ENCODE data around the gene DOK6. TPM values are rescaled to one million over a fixed set of nuclear protein-coding genes. Genes with fewer than 3 reads are reported as not detected.
"Not testable (repeated sequence)": the region's sequence is repeated elsewhere in the genome, so short reads cannot be mapped to it uniquely, and the experiment has no call there.

DOK6 gene
- total RNA-seq, 1 donor from 2014 or later = not detected

DNA sequence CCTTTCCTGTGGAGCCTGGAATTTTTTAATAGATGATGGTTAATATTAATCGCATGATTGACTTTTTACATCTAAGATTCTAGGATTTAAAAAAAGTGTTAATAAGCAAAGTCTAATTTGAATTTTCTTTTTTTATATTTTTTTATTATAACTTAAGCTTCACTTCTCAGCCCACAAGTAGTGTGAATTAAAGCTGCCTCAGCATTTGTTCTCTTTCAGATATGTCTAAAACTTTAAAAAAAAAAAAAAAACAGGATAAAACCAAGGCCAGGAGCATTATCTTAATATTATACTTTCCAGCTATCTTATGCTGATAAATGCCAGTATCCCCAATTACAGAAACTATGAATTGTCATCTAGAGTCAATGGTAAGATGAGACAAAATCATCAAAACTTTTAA, 437.3 kb downstream of the DOK6 start:
- intact Hi-C loops (cut with micrococcal nuclease) = no loop called here
- DNase-seq = no peak
- Mint-ChIP-seq H3K4me3 (no peak overlapping the region), H3K36me3 (ENCODE audit: low read depth) (peaks cover 12% of the 10 kb centered on the region), H3K27me3 (no peaks in the 10 kb centered on the region), H3K27ac (no peak overlapping the region), H3K4me1 (no peaks in the 10 kb centered on the region), H3K9me3 (peaks cover 3% of the 10 kb centered on the region)

DNA sequence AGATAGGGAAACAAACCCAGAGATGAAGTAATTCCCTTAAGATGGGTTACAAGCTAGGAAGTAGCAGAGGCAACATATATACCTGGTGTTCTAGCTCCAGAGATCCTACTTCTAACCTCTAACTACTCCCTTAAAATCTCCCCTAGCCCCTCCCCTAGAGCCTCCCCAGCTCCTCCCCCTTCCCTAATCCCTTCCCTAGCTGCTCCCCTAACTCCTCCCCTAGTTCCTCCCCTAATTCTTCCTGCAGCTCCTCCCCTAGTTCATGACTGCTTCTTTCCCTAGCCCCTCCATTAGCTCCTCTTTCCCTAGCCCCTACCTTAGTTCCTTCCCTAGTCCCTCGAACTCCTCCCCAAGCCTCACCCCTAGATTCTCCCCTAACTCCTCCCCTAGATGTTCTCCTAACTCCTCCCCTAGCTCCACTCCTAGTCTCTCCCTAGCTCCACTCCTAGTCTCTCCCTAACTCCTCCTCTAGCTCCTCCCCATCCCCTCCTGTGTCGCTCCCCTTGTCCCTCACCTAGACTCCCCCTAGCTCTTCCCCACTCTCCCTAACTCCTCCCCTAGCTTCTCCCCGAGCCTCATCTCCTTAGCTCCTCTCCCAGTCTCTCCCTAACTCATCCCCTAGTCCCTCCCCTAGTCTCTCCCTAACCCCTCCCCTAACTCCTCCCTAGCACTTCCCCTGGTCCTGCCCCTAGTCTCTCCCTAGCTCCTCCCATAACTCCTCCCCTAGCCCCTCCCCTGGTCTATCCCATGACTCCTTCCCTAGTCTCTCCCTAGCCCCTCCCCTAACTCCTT, 438.1 kb downstream of the DOK6 start:
- no peak overlapping the region for H3K27ac Mint-ChIP-seq
- no peaks in the 10 kb centered on the region for H3K4me1 Mint-ChIP-seq
- peaks cover 3% of the 10 kb centered on the region for H3K9me3 Mint-ChIP-seq
- intact Hi-C loops (cut with micrococcal nuclease) = no loop called here
- DNase-seq = peak; percentile 63
- peaks cover 10% of the 10 kb centered on the region for H3K36me3 Mint-ChIP-seq (ENCODE audit: low read depth)
- no peaks in the 10 kb centered on the region for H3K27me3 Mint-ChIP-seq
- no peak overlapping the region for H3K4me3 Mint-ChIP-seq

DNA sequence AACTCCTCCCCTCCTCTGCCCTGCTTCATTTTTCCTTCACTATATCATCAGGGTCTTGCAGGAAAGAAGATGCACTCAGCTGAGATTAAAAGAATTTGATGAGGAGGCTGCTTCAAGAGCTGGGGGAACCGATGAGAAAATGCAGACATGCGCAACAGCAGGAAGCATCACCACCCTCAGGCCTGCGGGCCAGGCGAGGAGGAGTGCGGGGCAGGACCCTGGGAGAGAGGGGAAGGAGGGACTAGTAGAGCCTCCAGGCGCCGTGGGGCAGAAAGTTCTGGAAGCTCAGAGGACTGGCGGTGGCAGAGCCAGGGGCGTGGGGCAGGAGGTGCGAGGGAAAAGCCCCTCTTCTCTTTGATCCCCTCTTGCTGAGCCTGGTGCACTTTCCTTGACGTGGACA, 438.8 kb downstream of the DOK6 start:
- no peaks in the 10 kb centered on the region for H3K4me1 Mint-ChIP-seq
- H3K9me3 Mint-ChIP-seq = peaks cover 3% of the 10 kb centered on the region
- intact Hi-C loops (cut with micrococcal nuclease) = no loop called here
- no peak overlapping the region for H3K27ac Mint-ChIP-seq
- H3K36me3 Mint-ChIP-seq (ENCODE audit: low read depth) = peaks cover 10% of the 10 kb centered on the region
- H3K4me3 Mint-ChIP-seq = no peak overlapping the region
- no peak for DNase-seq
- H3K27me3 Mint-ChIP-seq = no peaks in the 10 kb centered on the region

DNA sequence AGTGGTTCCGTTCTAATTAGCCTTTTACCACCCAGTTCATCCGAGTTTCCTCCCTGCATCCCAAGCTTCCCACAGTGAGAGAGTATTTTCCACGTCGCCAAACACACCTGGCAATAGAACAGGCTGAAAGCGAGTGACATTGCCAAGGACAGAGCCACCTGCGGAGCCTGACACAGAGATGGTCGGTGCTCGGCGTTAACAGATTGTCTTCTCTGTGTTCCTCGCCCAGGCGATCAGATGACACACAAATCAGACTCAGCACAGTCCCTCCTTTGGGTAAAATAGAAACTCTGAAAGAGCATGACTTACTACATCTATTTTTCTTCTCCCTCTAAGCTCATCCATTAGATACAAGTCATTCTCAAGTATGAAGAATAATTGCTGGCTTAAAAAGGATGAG, 439.3 kb downstream of the DOK6 start:
- no peaks in the 10 kb centered on the region for H3K4me1 Mint-ChIP-seq
- DNase-seq = no peak
- H3K27me3 Mint-ChIP-seq = no peaks in the 10 kb centered on the region
- H3K4me3 Mint-ChIP-seq = no peak overlapping the region
- peaks cover 3% of the 10 kb centered on the region for H3K9me3 Mint-ChIP-seq
- intact Hi-C loops (cut with micrococcal nuclease) = no loop called here
- no peak overlapping the region for H3K27ac Mint-ChIP-seq
- H3K36me3 Mint-ChIP-seq (ENCODE audit: low read depth) = peaks cover 10% of the 10 kb centered on the region

DNA sequence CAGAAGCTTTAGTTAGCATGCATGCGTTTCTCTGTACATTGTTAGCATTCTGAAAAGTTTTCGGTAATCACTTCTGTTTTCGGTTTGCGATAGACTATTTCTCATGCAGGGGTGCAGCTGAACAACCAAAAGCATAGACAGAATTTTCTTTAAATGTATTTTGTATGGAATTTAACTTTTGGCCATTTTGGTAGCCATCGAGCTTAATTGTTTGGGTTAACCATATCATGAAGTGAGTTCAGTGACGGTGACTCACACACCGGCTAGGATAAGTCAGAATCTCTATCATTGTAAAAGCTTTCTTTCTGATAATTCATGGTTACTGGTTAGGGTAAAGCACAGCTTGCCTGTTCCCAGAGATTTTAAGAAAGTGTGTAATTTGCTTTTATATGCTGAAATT, 439.8 kb downstream of the DOK6 start:
- Mint-ChIP-seq H3K36me3 (ENCODE audit: low read depth) (peaks cover 10% of the 10 kb centered on the region), H3K9me3 (peaks cover 1% of the 10 kb centered on the region), H3K4me1 (no peaks in the 10 kb centered on the region), H3K27me3 (no peaks in the 10 kb centered on the region), H3K4me3 (no peak overlapping the region), H3K27ac (no peak overlapping the region)
- intact Hi-C loops (cut with micrococcal nuclease) = no loop called here
- no peak for DNase-seq

DNA sequence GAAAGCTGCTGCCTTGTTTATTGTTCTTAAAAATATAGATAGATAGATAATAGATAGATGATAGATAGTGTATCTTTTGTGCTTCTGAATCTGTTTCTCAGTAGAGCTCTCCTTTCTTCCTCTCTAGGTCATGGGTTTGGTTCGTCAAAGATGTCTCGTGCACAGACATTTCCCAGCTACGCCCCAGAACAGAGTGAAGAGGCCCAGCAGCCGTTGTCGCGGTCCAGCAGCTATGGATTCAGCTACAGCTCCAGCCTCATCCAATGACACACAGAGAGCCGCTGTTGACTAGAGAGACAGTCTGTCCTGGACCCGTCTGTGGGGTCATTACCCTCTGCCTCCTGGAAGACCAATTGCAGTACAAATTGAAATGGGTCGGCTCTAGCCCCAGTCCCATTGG, 440.4 kb downstream of the DOK6 start:
- Mint-ChIP-seq H3K36me3 (ENCODE audit: low read depth) (peaks cover 8% of the 10 kb centered on the region), H3K9me3 (no peaks in the 10 kb centered on the region), H3K4me3 (no peak overlapping the region), H3K27ac (no peak overlapping the region), H3K4me1 (no peaks in the 10 kb centered on the region), H3K27me3 (no peaks in the 10 kb centered on the region)
- intact Hi-C loops (cut with micrococcal nuclease) = no loop called here
- DNase-seq = no peak

DNA sequence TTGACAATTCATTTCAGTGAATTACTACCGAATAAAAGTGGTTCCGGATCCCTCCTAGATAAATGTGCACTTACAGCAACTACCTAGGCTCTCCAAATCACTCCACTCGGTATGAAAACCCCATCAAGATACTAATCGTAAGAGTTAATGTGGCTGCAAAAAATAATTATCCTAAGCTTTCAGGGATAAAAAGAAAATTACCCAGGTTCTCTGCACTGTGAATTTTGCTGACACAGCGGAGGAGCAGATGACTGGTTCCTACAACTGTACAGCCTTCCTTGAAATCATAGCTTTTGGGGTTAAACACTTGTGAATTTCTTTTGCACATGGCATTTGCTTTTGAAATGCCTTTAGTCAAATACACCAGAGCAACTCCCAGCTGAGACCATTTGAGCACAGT, 442.3 kb downstream of the DOK6 start:
- Mint-ChIP-seq H3K4me3 (no peak overlapping the region), H3K9me3 (no peaks in the 10 kb centered on the region), H3K27me3 (no peaks in the 10 kb centered on the region), H3K4me1 (no peaks in the 10 kb centered on the region), H3K36me3 (ENCODE audit: low read depth) (peaks cover 2% of the 10 kb centered on the region), H3K27ac (no peak overlapping the region)
- no peak for DNase-seq
- intact Hi-C loops (cut with micrococcal nuclease) = no loop called here

DNA sequence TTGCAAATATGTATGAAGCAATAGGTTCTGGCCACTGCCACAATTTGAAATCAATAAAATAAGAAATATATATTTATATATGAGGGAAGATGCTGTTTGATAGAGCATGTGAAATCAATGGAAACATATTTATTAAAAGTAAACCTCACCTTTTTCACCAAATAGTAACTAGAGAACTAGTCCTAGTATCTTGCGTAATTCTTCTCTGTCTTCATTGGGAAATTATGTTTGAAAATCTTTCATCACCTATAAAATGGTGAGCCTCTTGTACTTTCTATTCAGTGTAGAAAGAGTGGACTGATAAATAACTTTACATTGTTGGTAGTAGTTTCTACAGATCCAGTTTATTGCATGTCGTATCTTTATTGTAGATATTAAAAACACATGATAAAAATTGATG, 444.0 kb downstream of the DOK6 start:
- no peaks in the 10 kb centered on the region for H3K9me3 Mint-ChIP-seq
- peaks cover 2% of the 10 kb centered on the region for H3K36me3 Mint-ChIP-seq (ENCODE audit: low read depth)
- no peak for DNase-seq
- no peak overlapping the region for H3K4me3 Mint-ChIP-seq
- no peaks in the 10 kb centered on the region for H3K4me1 Mint-ChIP-seq
- H3K27me3 Mint-ChIP-seq = no peaks in the 10 kb centered on the region
- H3K27ac Mint-ChIP-seq = no peak overlapping the region
- intact Hi-C loops (cut with micrococcal nuclease) = loop anchor here (5.0 kb wide), 1 partner anchor 233 kb away; no protein-coding TSS in a partner anchor

DNA sequence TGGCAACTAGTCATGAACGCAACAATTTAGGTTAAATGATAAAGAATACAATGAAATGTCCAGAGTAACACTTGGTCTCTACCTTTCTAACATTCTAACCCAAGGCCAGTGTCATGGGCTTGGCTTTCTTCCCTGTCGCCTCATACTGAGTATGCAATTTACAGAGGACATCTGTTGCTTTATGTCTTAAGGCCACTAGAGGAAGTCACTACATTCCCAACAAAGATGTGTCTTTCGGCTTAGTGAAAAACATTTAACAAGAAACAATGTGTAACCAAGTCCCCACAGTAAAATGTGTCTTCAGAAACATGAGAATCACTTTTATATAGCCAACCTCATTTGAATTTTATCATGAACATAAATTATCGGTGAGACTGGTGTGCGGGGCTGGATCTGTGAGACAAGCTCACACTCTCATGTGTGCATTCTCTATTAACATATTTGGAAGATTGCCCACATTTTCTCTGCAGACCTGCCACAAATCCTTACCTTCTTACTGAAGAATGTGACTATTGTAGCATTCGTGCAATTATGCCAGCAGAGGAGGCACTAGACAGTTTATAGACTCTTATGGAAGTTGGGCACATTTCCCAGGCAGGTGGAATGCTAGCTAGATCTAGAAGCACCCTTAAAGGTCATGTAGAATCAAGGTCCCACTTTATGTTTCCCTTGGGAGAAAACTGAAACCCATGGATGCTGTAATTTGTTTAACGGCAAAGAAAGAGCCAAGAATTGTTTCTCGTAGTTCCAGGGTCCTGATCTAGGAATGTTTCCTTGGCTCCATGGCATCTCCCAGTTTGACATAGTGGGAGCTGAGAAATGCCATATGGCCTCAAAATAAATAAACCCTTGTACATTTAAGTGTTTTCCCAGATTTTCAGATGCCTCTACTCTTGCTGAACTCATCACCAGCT, 445.2 kb downstream of the DOK6 start:
- H3K36me3 Mint-ChIP-seq (ENCODE audit: low read depth) = no peaks in the 10 kb centered on the region
- H3K27me3 Mint-ChIP-seq = no peaks in the 10 kb centered on the region
- no peak overlapping the region for H3K4me3 Mint-ChIP-seq
- no peak overlapping the region for H3K27ac Mint-ChIP-seq
- intact Hi-C loops (cut with micrococcal nuclease) = loop anchor here (5.0 kb wide), 1 partner anchor 231 kb away; no protein-coding TSS in a partner anchor
- no peak for DNase-seq
- H3K9me3 Mint-ChIP-seq = no peaks in the 10 kb centered on the region
- H3K4me1 Mint-ChIP-seq = no peaks in the 10 kb centered on the region

DNA sequence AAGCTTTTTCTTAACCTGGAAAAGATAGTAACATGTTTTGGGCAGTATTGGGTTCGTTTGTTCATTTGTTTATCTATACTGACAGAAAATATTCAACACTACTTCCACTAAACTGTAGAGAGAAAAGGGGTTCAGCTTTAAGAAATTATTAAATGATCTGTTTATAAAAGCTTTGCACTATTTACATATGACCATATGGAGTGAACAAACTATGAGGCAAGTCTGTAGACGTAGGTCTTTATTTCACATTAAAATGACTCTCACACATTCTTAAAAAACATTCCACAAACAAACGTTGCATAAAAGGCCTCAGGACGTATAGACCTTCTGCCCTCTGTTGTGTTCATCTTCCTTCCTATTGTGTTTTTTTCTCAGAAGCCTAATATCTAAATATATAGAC, 452.4 kb downstream of the DOK6 start:
- Mint-ChIP-seq H3K27me3 (no peaks in the 10 kb centered on the region), H3K4me1 (peaks cover 3% of the 10 kb centered on the region), H3K9me3 (peaks cover 10% of the 10 kb centered on the region), H3K27ac (no peak overlapping the region), H3K4me3 (no peak overlapping the region), H3K36me3 (ENCODE audit: low read depth) (peaks cover 33% of the 10 kb centered on the region)
- no peak for DNase-seq
- intact Hi-C loops (cut with micrococcal nuclease) = no loop called here

DNA sequence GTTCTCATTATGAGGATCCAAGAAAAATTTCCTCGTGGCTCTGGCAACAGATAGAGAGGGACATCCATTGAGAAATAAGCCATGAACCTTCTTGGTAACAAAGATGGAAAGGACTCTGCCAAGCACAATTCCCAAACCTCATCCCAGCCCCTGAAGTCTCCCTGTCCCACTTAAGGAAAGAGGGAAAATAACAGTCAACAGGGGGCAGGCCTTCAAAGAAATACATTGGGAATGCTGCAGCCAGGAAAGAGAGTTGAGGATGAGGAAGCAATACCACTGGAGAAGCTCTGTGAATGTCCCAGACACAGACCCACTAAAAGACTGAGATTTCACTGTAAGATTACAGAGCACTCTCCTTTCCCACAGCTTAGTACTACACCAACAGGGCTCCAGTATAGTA, 453.8 kb downstream of the DOK6 start:
- Mint-ChIP-seq H3K4me1 (peaks cover 3% of the 10 kb centered on the region), H3K4me3 (no peak overlapping the region), H3K27ac (no peak overlapping the region), H3K36me3 (ENCODE audit: low read depth) (peaks cover 41% of the 10 kb centered on the region), H3K27me3 (no peaks in the 10 kb centered on the region), H3K9me3 (peaks cover 10% of the 10 kb centered on the region)
- no peak for DNase-seq
- intact Hi-C loops (cut with micrococcal nuclease) = no loop called here

DNA sequence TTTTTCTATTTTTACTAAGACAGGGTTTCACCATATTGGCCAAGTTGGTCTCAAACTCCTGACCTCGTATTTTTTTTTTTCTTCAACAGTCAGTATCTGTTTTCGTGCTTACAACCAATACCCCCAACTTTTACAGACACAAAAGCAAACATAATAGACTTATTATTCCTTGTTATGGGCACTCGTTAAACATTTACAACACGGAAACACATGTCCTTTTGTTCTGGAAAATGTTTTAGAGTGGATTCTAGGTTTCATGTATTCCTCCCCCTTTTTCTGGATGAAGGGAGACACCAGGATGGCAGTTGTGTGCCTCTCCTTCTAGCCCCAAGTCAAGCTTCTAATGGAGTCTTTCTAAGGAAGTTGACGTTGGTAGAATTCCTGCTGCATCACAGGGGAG, 458.2 kb downstream of the DOK6 start:
- no peak for DNase-seq
- Mint-ChIP-seq H3K27me3 (no peaks in the 10 kb centered on the region), H3K4me3 (no peak overlapping the region), H3K4me1 (peaks cover 3% of the 10 kb centered on the region), H3K36me3 (ENCODE audit: low read depth) (peaks cover 55% of the 10 kb centered on the region), H3K27ac (no peak overlapping the region), H3K9me3 (peaks cover 10% of the 10 kb centered on the region)
- intact Hi-C loops (cut with micrococcal nuclease) = no loop called here

DNA sequence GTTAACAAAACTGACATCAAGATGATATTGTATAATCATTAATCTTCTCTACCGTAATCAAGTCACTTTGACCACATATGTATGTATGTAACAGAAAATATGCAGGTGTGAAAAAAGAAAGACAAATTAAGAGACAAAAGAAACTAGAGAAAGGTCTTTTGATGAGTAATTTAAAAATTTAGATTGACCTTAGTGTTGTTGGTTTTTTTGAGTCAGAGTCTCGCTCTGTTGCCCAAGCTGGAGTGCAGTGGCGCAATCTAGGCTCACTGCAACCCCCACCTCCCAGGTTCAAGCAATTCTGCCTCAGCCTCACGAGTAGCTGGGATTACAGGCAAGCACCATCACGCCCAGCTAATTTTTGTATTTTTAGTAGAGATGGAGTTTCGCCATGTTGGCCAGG, 464.1 kb downstream of the DOK6 start:
- H3K27me3 Mint-ChIP-seq; H3K4me1 Mint-ChIP-seq; DNase-seq; H3K9me3 Mint-ChIP-seq; H3K4me3 Mint-ChIP-seq; intact Hi-C loops (cut with micrococcal nuclease): not testable (repeated sequence)
- H3K36me3 Mint-ChIP-seq (ENCODE audit: low read depth) = peaks cover 66% of the 10 kb centered on the region
- peak overlapping the region; percentile 56 for H3K27ac Mint-ChIP-seq

DNA sequence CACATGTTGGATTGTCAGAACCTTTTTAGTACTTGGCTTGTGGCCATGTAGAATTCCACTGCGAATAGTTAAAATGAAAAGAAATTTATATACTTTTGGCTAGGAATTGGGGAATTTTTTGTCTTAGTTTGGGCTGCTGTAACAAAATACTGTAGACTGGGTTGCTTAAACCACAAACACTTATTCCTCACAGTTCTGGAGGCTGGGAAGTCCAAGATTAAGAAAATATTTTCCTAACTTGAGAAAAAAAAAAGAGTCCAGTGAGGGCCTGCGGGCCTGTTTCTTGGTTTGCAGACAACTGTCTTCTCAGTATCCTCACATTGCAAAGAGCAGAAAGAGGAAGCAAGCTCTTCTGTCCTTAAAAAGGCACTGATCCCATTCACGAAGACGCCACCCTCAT, 465.1 kb downstream of the DOK6 start:
- Mint-ChIP-seq H3K4me3 (no peak overlapping the region), H3K9me3 (peaks cover 4% of the 10 kb centered on the region), H3K36me3 (ENCODE audit: low read depth) (peaks cover 70% of the 10 kb centered on the region), H3K4me1 (peaks cover 9% of the 10 kb centered on the region), H3K27ac (no peak overlapping the region), H3K27me3 (no peaks in the 10 kb centered on the region)
- intact Hi-C loops (cut with micrococcal nuclease) = loop anchor here (2.0 kb wide), 1 partner anchor 17 kb away; no protein-coding TSS in a partner anchor
- DNase-seq = no peak

Measured in activated CD4-positive, alpha-beta T cell treated with anti-CD3 and anti-CD28 coated beads, Interleukin-2, amount 10 ng/mL, durations not matched to agents 24 days and 14 days (primary cell).